HG02840 (cell line): ENCODE results near the gene ADGRD1.

ENCODE experiments used
- ATAC-seq: cut with Tn5 transposase; IDR thresholded peaks from one replicate; pipeline ENCODE4 v1.9.1; 2021; ENCODE audit warnings: mild to moderate bottlenecking, moderate library complexity, moderate number of reproducible peaks; ENCODE audit not compliant: unreplicated experiment, low FRiP score

Gene ADGRD1

GRCh38 chr12:131095826-131096680, 142.3 kb downstream of the ADGRD1 start:
- ATAC-seq, result no peak

- ATAC-seq, result no peak
Measured at GRCh38 chr12:131096681-131097181, 143.0 kb downstream of the ADGRD1 start.

- no peak for ATAC-seq
Measured at GRCh38 chr12:131097202-131098177, 143.8 kb downstream of the ADGRD1 start.

GRCh38 chr12:131098178-131098981, 144.7 kb downstream of the ADGRD1 start:
- ATAC-seq, result no peak

GRCh38 chr12:131100031-131100674, 146.4 kb downstream of the ADGRD1 start:
- no peak for ATAC-seq

GRCh38 chr12:131101006-131101405, 147.3 kb downstream of the ADGRD1 start:
- no peak for ATAC-seq

- no peak for ATAC-seq
Measured at GRCh38 chr12:131101703-131102492, 148.2 kb downstream of the ADGRD1 start.

- ATAC-seq, result no peak
Measured at GRCh38 chr12:131102493-131102931, 148.8 kb downstream of the ADGRD1 start.

- no peak for ATAC-seq
Measured at GRCh38 chr12:131102991-131103668, 149.4 kb downstream of the ADGRD1 start.

- no peak for ATAC-seq
Measured at GRCh38 chr12:131103669-131104462, 150.2 kb downstream of the ADGRD1 start.

- ATAC-seq, result peak; percentile 56
Measured at GRCh38 chr12:131104463-131105350, 151.0 kb downstream of the ADGRD1 start.

- ATAC-seq, result no peak
Measured at GRCh38 chr12:131105351-131105735, 151.6 kb downstream of the ADGRD1 start.

GRCh38 chr12:131105736-131106348, 152.1 kb downstream of the ADGRD1 start:
- ATAC-seq, result no peak

GRCh38 chr12:131106349-131106941, 152.7 kb downstream of the ADGRD1 start:
- ATAC-seq, result no peak

GRCh38 chr12:131108177-131108955, 154.7 kb downstream of the ADGRD1 start:
- no peak for ATAC-seq
